ENCODE measurements around the gene ITK.
"Not testable (repeated sequence)": the region's sequence is repeated elsewhere in the genome, so short reads cannot be mapped to it uniquely, and the experiment has no call there.

ITK gene

GRCh38 chr5:157244704-157245103, 64.1 kb downstream of the ITK start:
- not testable (repeated sequence) for FAIRE-seq; DNase-seq (ENCODE audit: low spot score)

DNA sequence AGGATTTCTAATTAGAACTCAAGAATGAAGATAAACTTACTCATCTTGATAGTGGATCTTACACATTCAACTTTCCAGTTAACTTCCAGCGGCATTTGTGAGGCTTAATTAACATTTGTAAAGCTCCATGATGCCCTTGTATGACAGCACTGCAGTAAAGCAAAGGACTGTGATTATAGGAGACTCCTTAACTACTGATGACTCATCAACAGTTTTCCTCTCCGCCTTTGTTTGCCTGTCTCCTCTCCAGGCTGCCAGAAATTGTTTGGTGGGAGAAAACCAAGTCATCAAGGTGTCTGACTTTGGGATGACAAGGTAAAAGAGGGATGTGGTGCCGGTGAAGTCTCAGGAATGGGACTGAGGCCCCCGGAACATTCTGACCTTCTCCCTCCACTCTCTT, 64.8 kb downstream of the ITK start:
- DNase-seq (ENCODE audit: low spot score) (peak; percentile 57), FAIRE-seq (no peak)

GRCh38 chr5:157245886-157246285, 65.2 kb downstream of the ITK start:
- no peak for FAIRE-seq

GRCh38 chr5:157247267-157247666, 66.6 kb downstream of the ITK start:
- no peak for FAIRE-seq

More at GRCh38 chr5:157245886-157246285, 65.2 kb downstream of the ITK start:
- no peak for DNase-seq (ENCODE audit: low spot score)

GRCh38 chr5:157248821-157249470, 68.3 kb downstream of the ITK start:
- DNase-seq (ENCODE audit: low spot score) (no peak), FAIRE-seq (no peak)

More at GRCh38 chr5:157247267-157247666, 66.6 kb downstream of the ITK start:
- no peak for DNase-seq (ENCODE audit: low spot score)

DNA sequence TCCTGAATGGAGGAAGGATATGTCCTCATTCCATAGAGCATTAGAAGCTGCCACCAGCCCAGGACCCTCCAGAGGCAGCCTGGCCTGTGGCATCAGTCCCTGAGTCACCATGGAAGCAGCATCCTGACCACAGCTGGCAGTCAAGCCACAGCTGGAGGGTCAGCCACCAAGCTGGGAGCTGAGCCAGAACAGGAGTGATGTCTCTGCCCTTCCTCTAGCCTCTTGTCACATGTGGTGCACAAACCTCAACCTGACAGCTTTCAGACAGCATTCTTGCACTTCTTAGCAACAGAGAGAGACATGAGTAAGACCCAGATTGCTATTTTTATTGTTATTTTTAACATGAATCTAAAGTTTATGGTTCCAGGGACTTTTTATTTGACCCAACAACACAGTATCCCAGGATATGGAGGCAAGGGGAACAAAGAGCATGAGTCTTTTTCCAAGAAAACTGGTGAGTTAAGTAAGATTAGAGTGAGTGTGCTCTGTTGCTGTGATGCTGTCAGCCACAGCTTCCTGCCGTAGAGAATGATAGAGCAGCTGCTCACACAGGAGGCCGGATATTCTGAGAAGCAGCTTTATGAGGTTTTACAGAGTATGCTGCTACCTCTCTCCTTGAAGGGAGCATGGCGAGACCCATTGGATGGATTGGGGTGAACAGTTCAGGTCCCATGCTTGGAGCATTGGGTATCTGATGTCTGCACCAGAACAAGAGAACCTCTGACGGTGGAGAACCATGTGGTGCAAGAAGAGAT, 72.2 kb downstream of the ITK start:
- FAIRE-seq, result peak; percentile 50

GRCh38 chr5:157253547-157253946, 72.9 kb downstream of the ITK start:
- peak; percentile 73 for DNase-seq (ENCODE audit: low spot score)
- no peak for FAIRE-seq

More for the DNA sequence above, 72.2 kb downstream of the ITK start:
- DNase-seq (ENCODE audit: low spot score), result no peak

DNA sequence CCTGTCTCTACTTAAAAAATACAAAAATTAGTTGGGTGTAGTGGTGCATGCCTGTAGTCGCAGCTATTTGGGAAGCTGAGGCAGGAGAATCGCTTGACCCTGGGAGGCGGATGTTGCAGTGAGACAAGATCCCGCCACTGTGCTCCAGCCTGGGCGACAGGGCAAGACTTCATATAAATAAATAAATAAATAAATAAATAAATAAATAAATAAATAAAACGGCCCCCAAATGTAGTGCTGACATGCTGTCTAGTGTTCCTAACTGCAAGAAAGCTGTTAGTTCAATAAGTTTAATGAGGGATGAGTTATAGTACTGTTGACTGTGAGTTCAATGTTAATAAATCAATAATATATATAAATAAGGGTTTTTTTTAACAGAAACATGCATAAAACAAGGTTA, 77.8 kb downstream of the ITK start:
- FAIRE-seq, result no peak
- no peak for DNase-seq (ENCODE audit: low spot score)

DNA sequence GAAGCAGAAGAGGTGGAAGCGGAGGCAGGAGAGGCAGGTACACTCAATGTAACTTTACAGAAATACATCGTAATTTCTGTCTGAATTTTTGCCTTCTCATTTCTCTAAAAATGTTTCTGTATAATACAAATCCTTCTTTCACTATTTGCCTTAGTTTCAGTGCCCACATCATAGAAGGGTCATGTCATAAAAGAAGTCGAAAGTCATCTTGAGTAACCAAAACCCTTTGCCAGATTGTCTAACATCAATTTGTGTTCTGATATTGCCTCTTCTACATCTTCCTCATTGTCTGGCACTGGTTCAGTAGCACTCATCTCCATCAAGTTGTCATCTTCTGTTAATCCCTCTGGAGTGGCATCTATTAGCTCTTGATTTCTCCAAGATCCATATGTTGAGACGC, 79.1 kb downstream of the ITK start:
- FAIRE-seq (no peak), DNase-seq (ENCODE audit: low spot score) (no peak)

- no peak for FAIRE-seq
- DNase-seq (ENCODE audit: low spot score), result no peak
These were observed 83.0 kb downstream of the ITK start for GRCh38 chr5:157263496-157264090.

- FAIRE-seq (no peak), DNase-seq (ENCODE audit: low spot score) (peak; percentile 90)
These were observed 85.2 kb downstream of the ITK start, which contains the start of gene CYFIP2 for GRCh38 chr5:157265714-157266285. Gene CYFIP2 (plus strand): TSS chr5:157266123. CDS start chr5:157285362, 19,239 bp downstream.

GRCh38 chr5:157266286-157267007, 85.8 kb downstream of the ITK start:
- FAIRE-seq, result peak; percentile 66
- peak; percentile 59 for DNase-seq (ENCODE audit: low spot score)

DNA sequence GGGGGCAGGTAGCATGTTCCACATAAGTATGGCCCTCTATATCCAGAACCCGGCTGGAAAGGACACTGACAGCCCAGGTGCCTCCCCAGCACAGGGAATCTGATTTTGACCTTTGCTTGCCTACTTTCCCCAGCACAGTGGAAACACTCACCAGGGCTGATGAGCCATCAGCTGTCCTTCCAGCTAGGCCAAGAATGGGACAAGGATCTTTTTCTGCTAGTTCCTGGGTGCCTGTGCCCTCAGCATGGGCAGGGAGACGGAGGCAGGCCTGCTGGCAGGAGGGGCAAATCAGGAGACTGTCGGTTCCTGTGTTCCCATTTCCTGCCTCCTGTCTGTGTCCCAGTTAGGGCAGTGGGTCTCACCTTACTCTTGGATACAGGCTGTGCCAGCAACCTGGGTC, 86.4 kb downstream of the ITK start:
- no peak for FAIRE-seq
- no peak for DNase-seq (ENCODE audit: low spot score)

GRCh38 chr5:157267761-157268480, 87.3 kb downstream of the ITK start:
- DNase-seq (ENCODE audit: low spot score) (no peak), FAIRE-seq (no peak)

GRCh38 chr5:157269165-157269671, 88.6 kb downstream of the ITK start:
- no peak for DNase-seq (ENCODE audit: low spot score)
- FAIRE-seq, result no peak

- no peak for FAIRE-seq
- DNase-seq (ENCODE audit: low spot score), result no peak
These were observed 89.2 kb downstream of the ITK start for GRCh38 chr5:157269761-157270272.

GRCh38 chr5:157270771-157271170, 90.1 kb downstream of the ITK start:
- DNase-seq (ENCODE audit: low spot score), result no peak
- no peak for FAIRE-seq

GRCh38 chr5:157271740-157272271, 91.2 kb downstream of the ITK start:
- DNase-seq (ENCODE audit: low spot score), result no peak
- FAIRE-seq, result no peak

DNA sequence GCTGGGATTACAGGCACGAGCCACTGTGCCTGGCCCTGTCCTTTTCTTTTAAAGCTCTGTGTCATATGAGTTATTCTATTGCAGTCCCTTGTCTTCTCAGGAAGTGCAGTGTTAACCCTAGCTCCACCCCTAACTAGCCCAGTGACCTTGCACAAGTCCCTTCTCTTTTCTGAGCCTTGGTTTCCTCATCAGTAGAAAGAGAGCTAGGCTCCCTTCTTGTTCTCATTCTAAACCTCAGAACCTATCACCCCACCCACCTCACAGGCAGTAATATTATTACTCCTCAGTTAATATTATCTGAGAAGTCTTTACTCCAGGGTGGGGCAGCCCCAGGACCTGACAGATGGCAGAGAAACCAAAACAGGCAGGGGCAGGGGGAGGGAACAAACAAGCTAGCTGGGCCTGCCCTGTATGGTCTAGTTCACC, 92.5 kb downstream of the ITK start:
- no peak for FAIRE-seq
- no peak for DNase-seq (ENCODE audit: low spot score)

DNA sequence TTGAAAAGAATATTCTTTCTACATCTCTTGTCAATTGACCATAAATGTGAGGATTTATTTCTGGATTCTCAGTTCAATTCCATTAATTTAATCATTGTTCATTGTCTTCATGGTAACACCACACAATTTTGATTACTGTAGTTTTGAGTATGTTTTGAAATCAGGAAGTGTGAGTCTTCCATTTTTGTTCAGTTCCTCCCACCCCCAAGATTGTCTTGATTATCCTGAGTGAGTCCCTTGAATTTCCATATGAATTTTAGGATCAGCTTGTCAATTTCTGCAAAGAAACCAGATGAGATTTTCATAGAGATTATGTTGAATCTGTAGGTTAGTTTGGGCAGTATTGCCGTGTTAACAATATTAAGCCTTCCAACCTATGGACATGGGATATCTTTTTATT, 94.8 kb downstream of the ITK start:
- no peak for DNase-seq (ENCODE audit: low spot score)
- FAIRE-seq, result no peak
